Liver (tissue), 9 donors: ENCODE results near the gene NEIL3. TPM values are rescaled to one million over a fixed set of nuclear protein-coding genes. Genes with fewer than 3 reads are reported as not detected.

Source experiments
- DNase-seq: peaks from one replicate; pipeline ENCODE4 v3.0.0-alpha.2; 2017; ENCODE audit warnings: low spot score
- H3K27ac ChIP-seq, 2 donors: one replicate each; pipeline ENCODE4 v1.7.0; 2013; ENCODE audit warnings: inconsistent platforms in 2 of 2, low read length in 2 of 2, control low read depth in 1 of 2, low read depth in 1 of 2, mild to moderate bottlenecking in 1 of 2
- H3K27me3 ChIP-seq, 4 donors: one replicate each; pipeline versions ENCODE4 v1.6.1 to v1.7.0; 2013; ENCODE audit warnings: low read length in 3 of 4, inconsistent platforms in 1 of 4, mild to moderate bottlenecking in 1 of 4, moderate library complexity in 1 of 4; ENCODE audit not compliant: control insufficient read depth in 4 of 4, insufficient read depth in 4 of 4
- H3K36me3 ChIP-seq, 4 donors: one replicate each; pipeline versions ENCODE4 v1.6.1 to v1.7.0; 2013; ENCODE audit warnings: low read length in 3 of 4, mild to moderate bottlenecking in 3 of 4, low read depth in 1 of 4, moderate library complexity in 1 of 4; ENCODE audit not compliant: control insufficient read depth in 4 of 4, insufficient read depth in 3 of 4
- H3K4me1 ChIP-seq, 4 donors: one replicate each; pipeline versions ENCODE4 v1.6.1 to v1.7.0; 2013; ENCODE audit warnings: low read length in 3 of 4, mild to moderate bottlenecking in 3 of 4, moderate library complexity in 1 of 4; ENCODE audit not compliant: control insufficient read depth in 4 of 4, insufficient read depth in 4 of 4
- H3K4me3 ChIP-seq, 3 donors: one replicate each; pipeline versions ENCODE4 v1.6.1 to v1.7.0; 2013; ENCODE audit warnings: low read length in 3 of 3, control low read depth in 1 of 3, low read depth in 1 of 3, mild to moderate bottlenecking in 1 of 3
- H3K9ac ChIP-seq, 2 donors: one replicate each; pipeline ENCODE4 v1.7.0; 2013; ENCODE audit warnings: low read length in 2 of 2, mild to moderate bottlenecking in 2 of 2, moderate library complexity in 2 of 2, control low read depth in 1 of 2, low read depth in 1 of 2
- H3K9me3 ChIP-seq, 4 donors: one replicate each; pipeline versions ENCODE4 v1.6.1 to v1.7.0; 2013; ENCODE audit warnings: low read length in 3 of 4; ENCODE audit not compliant: control insufficient read depth in 4 of 4
- ATF3 ChIP-seq: IDR thresholded peaks from 2 replicates; pipeline ENCODE4 v1.6.1; 2016; ENCODE audit warnings: antibody characterized with exemption
- CTCF ChIP-seq: fragments of 150-350 bp; IDR thresholded peaks from 2 replicates; pipeline ENCODE4 v1.5.1; 2017; ENCODE audit warnings: improper control_type of control experiment, low read depth, low read length; ENCODE audit not compliant: missing input control
- EGR1 ChIP-seq, 2 donors: IDR thresholded peaks; 2 replicates each; pipeline ENCODE4 v1.6.1; 2016 to 2018; ENCODE audit warnings: antibody characterized with exemption in 2 of 2, low read depth in 2 of 2
- HNF4A ChIP-seq, 2 donors: conservative IDR thresholded peaks; 2 replicates each; pipeline ENCODE4 v1.6.1; 2016; ENCODE audit warnings: antibody characterized with exemption in 2 of 2, mild to moderate bottlenecking in 2 of 2
- HNF4G ChIP-seq: IDR thresholded peaks from 2 replicates; pipeline ENCODE4 v1.6.1; 2016; ENCODE audit warnings: antibody characterized with exemption
- NR2F2 ChIP-seq: IDR thresholded peaks from 2 replicates; pipeline ENCODE4 v1.6.1; 2016; ENCODE audit warnings: antibody characterized with exemption
- RAD21 ChIP-seq, 2 donors: IDR thresholded peaks; 2 replicates each; pipeline ENCODE4 v1.6.1; 2016; ENCODE audit warnings: antibody characterized with exemption in 2 of 2, mild to moderate bottlenecking in 2 of 2
- RXRA ChIP-seq, 2 donors: IDR thresholded peaks; 2 replicates each; pipeline ENCODE4 v1.6.1; 2017 to 2018; ENCODE audit warnings: antibody characterized with exemption in 2 of 2, mild to moderate bottlenecking in 1 of 2
- SP1 ChIP-seq: IDR thresholded peaks from 2 replicates; pipeline ENCODE4 v1.6.1; 2018; ENCODE audit warnings: antibody characterized with exemption, mild to moderate bottlenecking
- WGBS: extraction: QIAGEN DNeasy Blood & Tissue Kit; methylation state at CpG from one replicate; pipeline ENCODE4 v1.1.7; 2013; 5-methylcytosine and 5-hydroxymethylcytosine counted together
- polyA plus RNA-seq, 2 donors: library from polyadenylated mRNA; stranded (reverse) in 1 of 2; unstranded in 1 of 2; fragments of 200-250 nt in 1 of 2; fragments of >200 nt in 1 of 2; fragmentation: Nextera tagmentation in 1 of 2; extraction: Ambion mirVana in 1 of 2; gene quantifications; one replicate each; pipeline versions ENCODE4 v1.2.1 to v1.2.3, GENCODE V29; 2013 to 2015
- total RNA-seq, 2 donors: library from RNA; depleted of rRNA; stranded (reverse); fragments of >200 nt; gene quantifications; one replicate each; pipeline ENCODE4 v1.2.3, GENCODE V29; 2014
- TF ChIP-seq, protein P1 (sequence below): IDR thresholded peaks from 2 replicates; pipeline ENCODE4 v1.6.1; 2016; ENCODE audit warnings: antibody characterized with exemption
- donor health status: healthy.
- donor health status: healthy.
- donor health status: healthy.
- donor health status: healthy.
- donor health status: healthy.

Gene NEIL3
- total and polyA plus RNA-seq, 4 donors, result 0.07 to 11.0 (median 0.19) TPM

GRCh38 chr4:177323416-177323815 lies 13.7 kb downstream of the NEIL3 start:
- TF ChIP-seq, protein P1, sequence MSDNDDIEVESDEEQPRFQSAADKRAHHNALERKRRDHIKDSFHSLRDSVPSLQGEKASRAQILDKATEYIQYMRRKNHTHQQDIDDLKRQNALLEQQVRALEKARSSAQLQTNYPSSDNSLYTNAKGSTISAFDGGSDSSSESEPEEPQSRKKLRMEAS, result no peak
- no peak for TF ChIP-seq RAD21 (IDR thresholded peaks at IDR 0.05)
- no peak for TF ChIP-seq EGR1 (IDR thresholded peaks at IDR 0.05; ENCODE audit: low read depth in 2 of 2)
- no peak overlapping the region for H3K27ac ChIP-seq
- DNase-seq, result no peak
- no peaks in the 10 kb centered on the region for H3K36me3 ChIP-seq
- H3K4me3 ChIP-seq, result no peak overlapping the region
- no peaks in the 10 kb centered on the region for H3K4me1 ChIP-seq
- H3K9ac ChIP-seq, result no peak overlapping the region
- H3K27me3 ChIP-seq, result no peaks in the 10 kb centered on the region
- 92% methylated on average over 1 of the region's 1 CpG for WGBS
- H3K9me3 ChIP-seq, result no peaks in the 10 kb centered on the region

GRCh38 chr4:177332119-177332518 lies 22.4 kb downstream of the NEIL3 start:
- Histone ChIP-seq H3K27me3 (no peaks in the 10 kb centered on the region), H3K27ac (no peak overlapping the region), H3K4me3 (no peak overlapping the region), H3K4me1 (no peaks in the 10 kb centered on the region), H3K9me3 (peaks cover 0 to 3% (median 1%) of the 10 kb centered on the region in 4 donors), H3K36me3 (no peaks in the 10 kb centered on the region), H3K9ac (no peak overlapping the region)
- WGBS, result 97% methylated on average over 4 of the region's 4 CpGs
- TF ChIP-seq SP1, result no peak
- no peak for DNase-seq

DNA sequence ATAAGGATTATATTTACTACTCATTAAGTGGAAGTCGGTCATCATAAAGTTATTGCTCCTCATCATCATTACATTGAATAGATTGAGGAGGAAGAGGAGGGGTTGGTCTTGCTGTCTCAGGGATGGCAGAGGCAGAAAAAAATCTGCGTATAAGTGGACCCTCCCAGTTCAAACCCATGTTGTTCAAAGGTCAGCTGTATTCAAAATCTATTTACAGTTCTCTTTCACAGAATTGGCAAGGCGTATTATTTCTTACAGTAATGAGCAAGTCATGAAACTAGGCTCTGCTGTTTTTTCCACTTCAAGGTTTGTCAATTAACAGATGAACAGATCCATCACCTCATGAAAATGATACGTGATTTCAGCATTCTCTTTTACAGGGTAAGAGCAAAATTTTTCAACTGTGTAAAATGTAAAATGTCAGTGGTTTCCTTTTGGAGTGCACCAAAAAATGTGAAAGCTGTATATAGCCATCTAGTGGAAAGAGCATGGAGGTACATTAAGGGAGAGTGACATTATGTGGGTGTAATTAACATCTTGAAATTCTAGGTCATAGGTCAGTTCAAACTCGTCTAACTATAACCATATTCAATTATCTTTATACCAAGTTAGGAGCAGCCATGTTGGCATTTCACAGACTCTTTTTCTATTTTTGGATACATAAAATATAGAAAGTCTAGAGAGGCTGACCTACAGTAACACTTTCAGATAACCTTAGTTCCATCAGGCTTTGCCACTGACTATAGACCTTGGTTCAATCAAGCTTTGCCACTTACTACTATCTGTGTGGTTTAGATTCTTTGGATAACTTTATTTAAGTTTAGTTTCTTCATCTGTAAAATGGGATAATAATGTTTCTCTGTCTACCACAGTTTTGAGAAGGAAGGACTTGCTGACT lies 30.1 kb downstream of the NEIL3 start:
- WGBS, result 45% methylated on average over 5 of the region's 5 CpGs
- TF ChIP-seq HNF4G, result no peak
- TF ChIP-seq HNF4A (conservative IDR thresholded peaks at IDR 0.05), result no peak
- peak in 1 of 2 donors; percentile 12 for TF ChIP-seq RXRA (IDR thresholded peaks at IDR 0.05)
- no peak for TF ChIP-seq NR2F2
- TF ChIP-seq CTCF, result peak; percentile 69
- TF ChIP-seq, protein P1, result no peak
- peak; percentile 82 to 86 for TF ChIP-seq RAD21 (IDR thresholded peaks at IDR 0.05)
- no peak for TF ChIP-seq ATF3
- Histone ChIP-seq H3K27ac (no peak overlapping the region), H3K4me1 (no peaks in the 10 kb centered on the region), H3K9ac (no peak overlapping the region), H3K4me3 (no peak overlapping the region), H3K36me3 (no peaks in the 10 kb centered on the region), H3K9me3 (no peaks in the 10 kb centered on the region), H3K27me3 (no peaks in the 10 kb centered on the region)
- no peak for DNase-seq
